K562 (cell line): Measurements from ENCODE around the gene USP5. TPM values are rescaled to one million over a fixed set of nuclear protein-coding genes. Genes with fewer than 3 reads are reported as not detected.

Experiments
- ATF1 ChIP-seq, 2 experiments: fragments of 450-650 bp in 1 of 2; IDR thresholded peaks; 2 replicates each; pipeline ENCODE4 v1.6.1; 2016; ENCODE audit warnings: missing compliant biosample characterization in 1 of 2, missing genetic modification characterization in 1 of 2
- ATF7 ChIP-seq: fragments of 450-650 bp; IDR thresholded peaks from 2 replicates; pipeline ENCODE4 v1.7.1; 2014; ENCODE audit warnings: mild to moderate bottlenecking, moderate library complexity
- E2F4 ChIP-seq: sonication (generic); formaldehyde crosslinking; IDR thresholded peaks from 2 replicates; pipeline ENCODE4 v1.8.0; 2022; ENCODE audit warnings: mild to moderate bottlenecking, low read depth, missing genetic modification reagents
- E2F5 ChIP-seq: sonication (generic); formaldehyde crosslinking; IDR thresholded peaks from 2 replicates; pipeline ENCODE4 v1.8.0; 2022; ENCODE audit warnings: mild to moderate bottlenecking, missing genetic modification reagents
- EGR1 ChIP-seq: fragments of 450-650 bp; conservative IDR thresholded peaks from 2 replicates; pipeline ENCODE4 v1.6.1; 2017; ENCODE audit warnings: mild to moderate bottlenecking
- ESRRA ChIP-seq: fragments of 450-650 bp; IDR thresholded peaks from 2 replicates; pipeline ENCODE4 v1.6.1; 2014; ENCODE audit warnings: low read depth, mild to moderate bottlenecking, moderate library complexity, borderline replicate concordance
- GABPB1 ChIP-seq: sonication (generic); formaldehyde crosslinking; IDR thresholded peaks from 2 replicates; pipeline ENCODE4 v1.8.0; 2022; ENCODE audit warnings: mild to moderate bottlenecking, missing genetic modification reagents
- HOXB6 ChIP-seq: fragments of 250-450 bp; sonication (Bioruptor Pico); IDR thresholded peaks from 2 replicates; pipeline ENCODE4 v1.5.1; 2022; ENCODE audit warnings: mild to moderate bottlenecking, borderline replicate concordance
- KDM5B ChIP-seq: fragments of 200-600 bp; sonication (generic); IDR thresholded peaks from 2 replicates; pipeline ENCODE4 v1.6.1; 2012; ENCODE audit warnings: low read depth, mild to moderate bottlenecking, moderate library complexity, low read length, control low read depth, inconsistent platforms; ENCODE audit not compliant: insufficient replicate concordance
- MYBL2 ChIP-seq, 2 experiments: fragments of 450-650 bp in 1 of 2; sonication (generic) in 1 of 2; formaldehyde crosslinking in 1 of 2; IDR thresholded peaks; 2 replicates each; pipeline versions ENCODE4 v1.6.1 to v1.8.1; 2017 to 2022; ENCODE audit warnings: borderline replicate concordance in 1 of 2, inconsistent platforms in 1 of 2, low read depth in 1 of 2, mild to moderate bottlenecking in 1 of 2, missing genetic modification reagents in 1 of 2, moderate library complexity in 1 of 2
- NFYB ChIP-seq: IDR thresholded peaks from 2 replicates; pipeline ENCODE4 v1.6.1; 2011; ENCODE audit warnings: mild to moderate bottlenecking, moderate library complexity; ENCODE audit not compliant: insufficient read length; ENCODE audit errors: extremely low read depth
- NR2C2 ChIP-seq, 2 experiments: fragments of 200-800 bp in 1 of 2; sonication (Bioruptor generic) in 1 of 2; sonication (generic) in 1 of 2; formaldehyde crosslinking in 1 of 2; IDR thresholded peaks; 2 replicates each; pipeline versions ENCODE4 v1.6.1 to v1.8.0; 2016 to 2022; ENCODE audit warnings: mild to moderate bottlenecking in 1 of 2, missing compliant biosample characterization in 1 of 2, missing genetic modification characterization in 1 of 2, missing genetic modification reagents in 1 of 2
- POLR2A ChIP-seq: fragments of 450-650 bp; conservative IDR thresholded peaks from 2 replicates; pipeline ENCODE4 v1.6.1; 2016
- POLR2G ChIP-seq: fragments of 200-400 bp; formaldehyde crosslinking; IDR thresholded peaks from 2 replicates; pipeline ENCODE4 v1.6.1; 2017; ENCODE audit warnings: low read depth, mild to moderate bottlenecking, antibody characterized with exemption, low read length, moderate library complexity
- RBFOX2 ChIP-seq: fragments of 200-400 bp; formaldehyde crosslinking; IDR thresholded peaks from 2 replicates; pipeline ENCODE4 v1.6.1; 2017; ENCODE audit warnings: low read depth, mild to moderate bottlenecking, low read length, moderate library complexity
- RNF2 ChIP-seq: sonication (generic); IDR thresholded peaks from 2 replicates; pipeline ENCODE4 v1.6.1; 2016
- SAP30 ChIP-seq: fragments of 200-600 bp; sonication (generic); IDR thresholded peaks from 2 replicates; pipeline ENCODE4 v1.6.1; 2012; ENCODE audit warnings: borderline replicate concordance, low read depth, mild to moderate bottlenecking, moderate library complexity, low read length, control low read depth, inconsistent platforms; ENCODE audit not compliant: insufficient read depth, poor library complexity, severe bottlenecking
- ZNF146 ChIP-seq: IDR thresholded peaks from one replicate; pipeline ENCODE4 v1.6.1; 2018; ENCODE audit warnings: missing compliant biosample characterization; ENCODE audit not compliant: unreplicated experiment
- ZNF174 ChIP-seq: fragments of 250-450 bp; sonication (Bioruptor Pico); IDR thresholded peaks from 2 replicates; pipeline ENCODE4 v1.4.0; 2020; ENCODE audit warnings: mild to moderate bottlenecking
- polyA plus RNA-seq, 8 experiments: library from polyadenylated mRNA; depleted of rRNA in 4 of 8; stranded (reverse) in 5 of 8; unstranded in 3 of 8; fragments of >200 nt; fragmentation: Nextera tagmentation in 2 of 8; fragmentation: Illumina TruSeq in 1 of 8; extraction: Ambion mirVana in 2 of 8; extraction: Trizol in 1 of 8; gene quantifications; 2 replicates each; pipeline versions ENCODE4 v1.2.1 to v1.2.3, GENCODE V29; 2011 to 2014; ENCODE audit warnings: inconsistent platforms in 1 of 8, missing spikeins in 1 of 8
- total RNA-seq, 7 experiments: library from RNA; depleted of rRNA in 6 of 7; stranded (reverse); fragments of >200 nt in 6 of 7; fragmentation: Illumina TruSeq in 2 of 7; extraction: Trizol in 2 of 7; gene quantifications; 2 replicates each; pipeline versions ENCODE4 v1.2.1 to v1.2.3, GENCODE V29; 2011 to 2021; ENCODE audit warnings: low replicate concordance in 1 of 7
- TF ChIP-seq, protein P1 (sequence below): sonication (generic); formaldehyde crosslinking; IDR thresholded peaks from 2 replicates; pipeline ENCODE4 v1.8.1; 2023; ENCODE audit warnings: mild to moderate bottlenecking, missing genetic modification reagents, moderate library complexity
- TF ChIP-seq, protein P2 (sequence below): fragments of 200-800 bp; sonication (Bioruptor generic); IDR thresholded peaks from 2 replicates; pipeline ENCODE4 v1.6.1; 2017; ENCODE audit warnings: missing genetic modification characterization, missing compliant biosample characterization

Gene USP5
- total and polyA plus RNA-seq, 9 of the 15 experiments (the other 6 are each of a cell fraction or from before 2014, with no cell fraction given): 1.4 to 107 (median 48.6) TPM

DNA sequence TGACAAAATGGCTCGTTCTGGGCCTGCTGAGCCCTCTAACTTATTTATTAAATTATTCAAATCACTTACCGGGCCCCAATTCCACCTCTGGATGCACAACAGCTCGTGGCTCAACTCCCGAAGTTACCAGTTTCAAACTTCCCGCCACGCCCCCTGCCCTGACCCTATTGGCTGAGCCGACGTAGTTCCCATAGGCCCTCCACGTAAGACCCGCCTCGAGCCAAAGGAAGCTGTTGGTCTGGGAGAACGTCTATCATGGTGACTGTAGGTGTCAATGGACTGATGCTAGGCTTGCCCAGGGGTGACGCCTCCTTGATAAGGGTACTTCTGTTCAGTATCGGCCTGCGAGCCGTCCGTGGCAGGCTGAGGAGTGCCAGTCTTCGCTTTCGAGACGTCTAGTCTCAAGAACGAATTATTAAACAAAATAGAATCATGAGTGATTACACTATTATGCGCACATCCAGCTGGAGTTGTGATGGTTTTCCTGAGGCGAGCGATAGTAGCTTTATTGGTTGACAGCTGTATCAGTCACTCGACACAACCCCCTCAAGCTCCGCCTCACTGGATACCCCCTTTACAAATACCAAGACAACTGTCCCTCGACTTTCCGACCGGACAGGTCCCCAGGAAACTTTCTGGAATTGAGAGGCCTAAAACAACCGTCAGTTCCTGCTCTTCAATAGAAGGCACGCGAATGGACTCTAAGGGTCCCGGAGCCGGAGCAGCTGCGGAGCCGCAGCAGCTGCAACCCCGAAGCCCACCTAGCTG, 613 bp upstream of the USP5 start, which contains the start of gene CDCA3 (continued):
- peak; percentile 61; the same call in 1 of the 2 replicates for TF ChIP-seq NR2C2 (CRISPR knock-in tag; IDR thresholded peaks at IDR 0.05)
- no peak for TF ChIP-seq NR2C2 (tag; IDR thresholded peaks at IDR 0.05)
- 0 out of 2 replicates have a peak, but pooled peaks have one; percentile 27 for TF ChIP-seq EGR1
- no peak for TF ChIP-seq ZNF146 (CRISPR knock-in tag)
- TF ChIP-seq RBFOX2: peak; percentile 10
- TF ChIP-seq, protein P1, sequence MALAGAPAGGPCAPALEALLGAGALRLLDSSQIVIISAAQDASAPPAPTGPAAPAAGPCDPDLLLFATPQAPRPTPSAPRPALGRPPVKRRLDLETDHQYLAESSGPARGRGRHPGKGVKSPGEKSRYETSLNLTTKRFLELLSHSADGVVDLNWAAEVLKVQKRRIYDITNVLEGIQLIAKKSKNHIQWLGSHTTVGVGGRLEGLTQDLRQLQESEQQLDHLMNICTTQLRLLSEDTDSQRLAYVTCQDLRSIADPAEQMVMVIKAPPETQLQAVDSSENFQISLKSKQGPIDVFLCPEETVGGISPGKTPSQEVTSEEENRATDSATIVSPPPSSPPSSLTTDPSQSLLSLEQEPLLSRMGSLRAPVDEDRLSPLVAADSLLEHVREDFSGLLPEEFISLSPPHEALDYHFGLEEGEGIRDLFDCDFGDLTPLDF: peak; percentile 72; the same call in 1 of the 2 replicates
- TF ChIP-seq E2F5 (CRISPR knock-in tag): peak; percentile 85; the same call in 1 of the 2 replicates
- peak; percentile 90 for TF ChIP-seq SAP30
- TF ChIP-seq POLR2A: peak; percentile 59
- TF ChIP-seq MYBL2 (IDR thresholded peaks at IDR 0.05; ENCODE audit: low read depth): peak; percentile 96
- TF ChIP-seq MYBL2 (CRISPR knock-in tag; IDR thresholded peaks at IDR 0.05; ENCODE audit: borderline replicate concordance): peak; percentile 31; the same call in 1 of the 2 replicates
- TF ChIP-seq RNF2: peak; percentile 61; the same call in 1 of the 2 replicates
- peak; percentile 60 for TF ChIP-seq POLR2G
- 0 out of 2 replicates have a peak, but pooled peaks have one; percentile 54 for TF ChIP-seq HOXB6 (CRISPR knock-in tag)
- TF ChIP-seq ESRRA: 0 out of 2 replicates have a peak, but pooled peaks have one; percentile 3
- TF ChIP-seq E2F4 (CRISPR knock-in tag): peak; percentile 100
- TF ChIP-seq ATF7: peak; percentile 50; the same call in 1 of the 2 replicates
- no peak for TF ChIP-seq ATF1 (CRISPR knock-in tag; IDR thresholded peaks at IDR 0.05)
- peak; percentile 90 for TF ChIP-seq ATF1 (tag; IDR thresholded peaks at IDR 0.05)
- TF ChIP-seq NFYB: peak; percentile 98
- TF ChIP-seq GABPB1: 0 out of 2 replicates have a peak, but pooled peaks have one; percentile 30
- no peak for TF ChIP-seq ZNF174 (CRISPR knock-in tag)
- TF ChIP-seq, protein P2, sequence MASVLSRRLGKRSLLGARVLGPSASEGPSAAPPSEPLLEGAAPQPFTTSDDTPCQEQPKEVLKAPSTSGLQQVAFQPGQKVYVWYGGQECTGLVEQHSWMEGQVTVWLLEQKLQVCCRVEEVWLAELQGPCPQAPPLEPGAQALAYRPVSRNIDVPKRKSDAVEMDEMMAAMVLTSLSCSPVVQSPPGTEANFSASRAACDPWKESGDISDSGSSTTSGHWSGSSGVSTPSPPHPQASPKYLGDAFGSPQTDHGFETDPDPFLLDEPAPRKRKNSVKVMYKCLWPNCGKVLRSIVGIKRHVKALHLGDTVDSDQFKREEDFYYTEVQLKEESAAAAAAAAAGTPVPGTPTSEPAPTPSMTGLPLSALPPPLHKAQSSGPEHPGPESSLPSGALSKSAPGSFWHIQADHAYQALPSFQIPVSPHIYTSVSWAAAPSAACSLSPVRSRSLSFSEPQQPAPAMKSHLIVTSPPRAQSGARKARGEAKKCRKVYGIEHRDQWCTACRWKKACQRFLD (CRISPR knock-in tag): 0 out of 2 replicates have a peak, but pooled peaks have one; percentile 33
- peak; percentile 65 for TF ChIP-seq KDM5B
